GM12878 (cell line): ENCODE measurements around the gene TSPO. TPM values are rescaled to one million over a fixed set of nuclear protein-coding genes. Genes with fewer than 3 reads are reported as not detected.

ENCODE experiments used
- ATAC-seq: fragments of 200-7000 bp; cut with Tn5 transposase; 3 replicates; pipeline ENCODE4 v1.9.1; 2020; ENCODE audit warnings: mild to moderate bottlenecking, moderate library complexity
- BruUV-seq: library from RNA; stranded (reverse); fragments of 400-500 nt; replicated peaks from 2 replicates; lab custom pipeline; 2021; lab: Mats Ljungman, UMichigan
- CTCF ChIA-PET: fragments of 300-600 bp; sonication (Branson Sonifier 250); formaldehyde crosslinking; extraction: SDS; loops from one replicate; lab custom pipeline; 2021; ENCODE audit warnings: inconsistent platforms; lab: Yijun Ruan, JAX
- POLR2A ChIA-PET: fragments of 350-600 bp; formaldehyde crosslinking; extraction: SDS; loops from one replicate; lab custom pipeline; 2021; ENCODE audit warnings: inconsistent platforms; lab: Charles Lee
- RAD21 ChIA-PET: fragments of 300-600 bp; sonication (Branson Sonifier 250); formaldehyde crosslinking; loops from one replicate; lab custom pipeline; 2023; ENCODE audit warnings: antibody characterized with exemption; ENCODE audit not compliant: unreplicated experiment; lab: Charles Lee
- SMC1A ChIA-PET: fragments of 300-600 bp; sonication (Branson Sonifier 250); formaldehyde crosslinking; loops from one replicate; lab custom pipeline; 2023; ENCODE audit not compliant: unreplicated experiment, uncharacterized antibody; lab: Charles Lee
- DNase-seq: peaks from one replicate; pipeline ENCODE4 v3.0.0-alpha.2; 2011; ENCODE audit warnings: low read depth, low spot score
- FAIRE-seq: peaks from 3 replicates; lab custom pipeline; 2011; peaks lifted over from hg19 to GRCh38; lab: Jason Lieb, UNC
- H2AFZ ChIP-seq: 2 replicates; pipeline ENCODE4 v1.6.0; 2011; ENCODE audit warnings: low read depth, low read length, control low read depth; ENCODE audit not compliant: control insufficient read depth
- H3K27ac ChIP-seq: 2 replicates; pipeline ENCODE4 v1.5.1; 2011; ENCODE audit warnings: control low read depth; ENCODE audit not compliant: control insufficient read depth, insufficient read depth
- H3K27me3 ChIP-seq, 2 experiments: replicated peaks in 1 of 2; 2 replicates each; pipeline versions ENCODE4 v1.6.0 to v1.6.1; 2011; ENCODE audit warnings: low read length in 1 of 2; ENCODE audit not compliant: control insufficient read depth in 2 of 2, insufficient read depth in 2 of 2
- H3K36me3 ChIP-seq, 2 experiments: 2 replicates each; pipeline ENCODE4 v1.5.1; 2011; ENCODE audit warnings: low read length in 1 of 2; ENCODE audit not compliant: control insufficient read depth in 2 of 2, insufficient read depth in 2 of 2
- H3K4me1 ChIP-seq: 2 replicates; pipeline ENCODE4 v1.6.1; 2011; ENCODE audit warnings: mild to moderate bottlenecking, low read length, moderate library complexity, mixed read lengths; ENCODE audit not compliant: control insufficient read depth, insufficient read depth
- H3K4me2 ChIP-seq: 2 replicates; pipeline ENCODE4 v1.6.0; 2011; ENCODE audit warnings: control low read depth; ENCODE audit not compliant: control insufficient read depth, insufficient read depth
- H3K4me3 ChIP-seq: fragments of 200-600 bp; sonication (generic); 2 replicates; pipeline ENCODE4 v1.5.1; 2016
- H3K79me2 ChIP-seq: 2 replicates; pipeline ENCODE4 v1.6.0; 2011; ENCODE audit warnings: low read length; ENCODE audit not compliant: control insufficient read depth, insufficient read depth
- H3K9ac ChIP-seq: 2 replicates; pipeline ENCODE4 v1.8.0; 2011; ENCODE audit warnings: low read length, control low read depth, mixed read lengths; ENCODE audit not compliant: control insufficient read depth, insufficient read depth
- H3K9me3 ChIP-seq: replicated peaks from 3 replicates; pipeline ENCODE4 v1.5.1; 2011; ENCODE audit warnings: mild to moderate bottlenecking, low read length; ENCODE audit not compliant: control insufficient read depth, insufficient read depth
- H4K20me1 ChIP-seq: 2 replicates; pipeline ENCODE4 v1.6.0; 2011; ENCODE audit not compliant: control insufficient read depth, insufficient read depth
- BHLHE40 ChIP-seq, 2 experiments: fragments of 450-650 bp in 1 of 2; IDR thresholded peaks; 2 replicates each; pipeline ENCODE4 v1.6.1; 2011 to 2017; ENCODE audit warnings: low read depth in 2 of 2, borderline replicate concordance in 1 of 2, improper control_type of control experiment in 1 of 2, low read length in 1 of 2, mild to moderate bottlenecking in 1 of 2
- BMI1 ChIP-seq: fragments of 450-650 bp; IDR thresholded peaks from 2 replicates; pipeline ENCODE4 v1.6.1; 2016; ENCODE audit warnings: mild to moderate bottlenecking, moderate library complexity, borderline replicate concordance
- EP300 ChIP-seq, 2 experiments: fragments of 150-350 bp in 1 of 2; IDR thresholded peaks; 2 replicates each; pipeline ENCODE4 v1.6.1; 2011 to 2012; ENCODE audit warnings: low read depth in 2 of 2, low read length in 2 of 2, borderline replicate concordance in 1 of 2, improper control_type of control experiment in 1 of 2, inconsistent platforms in 1 of 2; ENCODE audit not compliant: control insufficient read depth in 1 of 2
- MEF2A ChIP-seq: IDR thresholded peaks from 2 replicates; pipeline ENCODE4 v1.6.1; 2011; ENCODE audit warnings: low read depth, mild to moderate bottlenecking, low read length, moderate library complexity; ENCODE audit not compliant: insufficient read depth
- MTA3 ChIP-seq: IDR thresholded peaks from 2 replicates; pipeline ENCODE4 v1.6.1; 2012; ENCODE audit warnings: low read length, inconsistent platforms, borderline replicate concordance
- NFYB ChIP-seq: IDR thresholded peaks from 2 replicates; pipeline ENCODE4 v1.6.1; 2011; ENCODE audit warnings: low read depth, mild to moderate bottlenecking, low read length, improper control_type of control experiment, moderate library complexity; ENCODE audit not compliant: insufficient read depth
- NR2C2 ChIP-seq: IDR thresholded peaks from 2 replicates; pipeline ENCODE4 v1.6.1; 2011; ENCODE audit warnings: borderline replicate concordance, low read depth; ENCODE audit not compliant: control insufficient read depth, insufficient read length
- NR2F1 ChIP-seq: fragments of 450-650 bp; conservative IDR thresholded peaks from 2 replicates; pipeline ENCODE4 v1.6.1; 2017; ENCODE audit warnings: mild to moderate bottlenecking
- TAF1 ChIP-seq: IDR thresholded peaks from 2 replicates; pipeline ENCODE4 v1.6.1; 2011; ENCODE audit warnings: mild to moderate bottlenecking, low read depth, low read length, borderline replicate concordance
- WGBS: methylation state at CpG from one replicate; pipeline ENCODE4 v1.1.6; 2016; ENCODE audit warnings: low lambda C conversion rate; ENCODE audit not compliant: insufficient replicate concordance, insufficient coverage; ENCODE audit errors: missing lambda C conversion rate; 5-methylcytosine and 5-hydroxymethylcytosine counted together
- in situ Hi-C: fragments of 300-500 bp; cut with MboI; formaldehyde crosslinking; loops from 9 replicates; pipeline ENCODE4 v1.14.3; 2018; ENCODE audit warnings: mixed read lengths
- intact Hi-C: fragments of 100-400 bp; cut with micrococcal nuclease; formaldehyde crosslinking; loops from one replicate; pipeline ENCODE4 v1.14.2; 2022; ENCODE audit not compliant: unreplicated experiment
- polyA plus RNA-seq, 11 experiments: library from polyadenylated mRNA; depleted of rRNA in 4 of 11; unstranded in 6 of 11; stranded (reverse) in 5 of 11; fragments of >200 nt; fragmentation: Nextera tagmentation in 4 of 11; fragmentation: Illumina TruSeq in 1 of 11; extraction: Ambion mirVana in 4 of 11; extraction: Trizol in 1 of 11; gene quantifications; 1 replicate in 1 of 11; 2 replicates in 10 of 11; pipeline versions ENCODE4 v1.2.1 to v1.2.3, GENCODE V29; 2011 to 2016; ENCODE audit warnings: inconsistent platforms in 2 of 11, missing spikeins in 2 of 11, low read depth in 1 of 11
- total RNA-seq, 4 experiments: library from RNA; depleted of rRNA in 3 of 4; stranded (reverse); fragments of >200 nt in 3 of 4; fragmentation: Illumina TruSeq in 1 of 4; extraction: Trizol in 1 of 4; gene quantifications; 2 replicates each; pipeline versions ENCODE4 v1.2.1 to v1.2.3, GENCODE V29; 2013 to 2021
- TF ChIP-seq, protein P1 (sequence below): fragments of 150-350 bp; IDR thresholded peaks from 2 replicates; pipeline ENCODE4 v1.6.1; 2014; ENCODE audit warnings: mild to moderate bottlenecking, low read depth, low read length
- TF ChIP-seq, protein P2 (sequence below): fragments of 450-650 bp; IDR thresholded peaks from 2 replicates; pipeline ENCODE4 v1.6.1; 2018; ENCODE audit warnings: borderline replicate concordance, mild to moderate bottlenecking; ENCODE audit not compliant: partially characterized antibody
- TF ChIP-seq, protein P3 (sequence below): fragments of 450-650 bp; IDR thresholded peaks from 2 replicates; pipeline ENCODE4 v1.6.1; 2017; ENCODE audit warnings: borderline replicate concordance

The TSPO gene
- total and polyA plus RNA-seq, 10 of the 15 experiments (the other 5 are each of a cell fraction or from before 2014, with no cell fraction given): 1.4 to 50.5 (median 18.8) TPM

DNA sequence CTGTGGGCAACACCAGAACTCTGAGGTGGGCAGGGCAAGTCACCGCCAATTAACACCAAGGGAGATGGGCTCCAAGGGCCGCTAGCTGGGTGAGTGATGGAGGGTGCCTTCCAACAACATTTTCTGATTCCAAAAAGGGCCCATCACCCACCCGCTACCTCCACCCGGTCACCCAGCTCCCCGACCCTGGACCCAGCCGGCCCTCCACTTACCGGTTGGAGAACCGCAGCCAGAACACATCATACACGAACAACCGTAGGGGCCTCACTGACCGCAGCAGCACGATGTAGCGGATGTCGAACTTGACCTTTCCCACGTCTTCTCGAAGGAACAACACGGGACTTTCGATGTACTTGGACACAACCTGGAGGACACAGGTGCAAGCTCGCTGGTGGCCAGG is 20.8 kb downstream of the TSPO start:
- POLR2A ChIA-PET: interaction anchor here (0.7 kb wide), 1 partner anchor 377 kb away, joined by 3 read pairs; no protein-coding TSS in a partner anchor
- Histone ChIP-seq H3K4me2 (no peak overlapping the region), H3K9me3 (no peaks in the 10 kb centered on the region), H4K20me1 (no peaks in the 10 kb centered on the region), H2AFZ (no peak overlapping the region), H3K79me2 (no peaks in the 10 kb centered on the region), H3K9ac (no peak overlapping the region), H3K4me1 (no peaks in the 10 kb centered on the region), H3K27me3 (no peaks in the 10 kb centered on the region), H3K36me3 (peaks cover 2 to 12% of the 10 kb centered on the region in 2 experiments; a peak in 3 of 4 replicates), H3K27ac (no peak overlapping the region), H3K4me3 (no peak overlapping the region)
- BruUV-seq: no TSS peak
- intact Hi-C loops (no loop called here), in situ Hi-C loops (no loop called here)
- CTCF ChIA-PET: no interaction called here
- DNase-seq: no peak
- no peak for ATAC-seq
- RAD21 ChIA-PET: no interaction called here
- SMC1A ChIA-PET: no interaction called here
- TF ChIP-seq NR2F1 (no peak), EP300 (IDR thresholded peaks at IDR 0.05; ENCODE audit: borderline replicate concordance in 1 of 2, control insufficient read depth in 1 of 2, low read depth in 2 of 2, low read length in 2 of 2) (no peak), MTA3 (no peak), NFYB (no peak), MEF2A (no peak), TAF1 (no peak), BHLHE40 (IDR thresholded peaks at IDR 0.05; ENCODE audit: borderline replicate concordance in 1 of 2, low read depth in 2 of 2, low read length in 1 of 2) (no peak), BMI1 (no peak), NR2C2 (no peak)
- TF ChIP-seq, protein P1, sequence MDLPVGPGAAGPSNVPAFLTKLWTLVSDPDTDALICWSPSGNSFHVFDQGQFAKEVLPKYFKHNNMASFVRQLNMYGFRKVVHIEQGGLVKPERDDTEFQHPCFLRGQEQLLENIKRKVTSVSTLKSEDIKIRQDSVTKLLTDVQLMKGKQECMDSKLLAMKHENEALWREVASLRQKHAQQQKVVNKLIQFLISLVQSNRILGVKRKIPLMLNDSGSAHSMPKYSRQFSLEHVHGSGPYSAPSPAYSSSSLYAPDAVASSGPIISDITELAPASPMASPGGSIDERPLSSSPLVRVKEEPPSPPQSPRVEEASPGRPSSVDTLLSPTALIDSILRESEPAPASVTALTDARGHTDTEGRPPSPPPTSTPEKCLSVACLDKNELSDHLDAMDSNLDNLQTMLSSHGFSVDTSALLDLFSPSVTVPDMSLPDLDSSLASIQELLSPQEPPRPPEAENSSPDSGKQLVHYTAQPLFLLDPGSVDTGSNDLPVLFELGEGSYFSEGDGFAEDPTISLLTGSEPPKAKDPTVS: no peak
- TF ChIP-seq, protein P2, sequence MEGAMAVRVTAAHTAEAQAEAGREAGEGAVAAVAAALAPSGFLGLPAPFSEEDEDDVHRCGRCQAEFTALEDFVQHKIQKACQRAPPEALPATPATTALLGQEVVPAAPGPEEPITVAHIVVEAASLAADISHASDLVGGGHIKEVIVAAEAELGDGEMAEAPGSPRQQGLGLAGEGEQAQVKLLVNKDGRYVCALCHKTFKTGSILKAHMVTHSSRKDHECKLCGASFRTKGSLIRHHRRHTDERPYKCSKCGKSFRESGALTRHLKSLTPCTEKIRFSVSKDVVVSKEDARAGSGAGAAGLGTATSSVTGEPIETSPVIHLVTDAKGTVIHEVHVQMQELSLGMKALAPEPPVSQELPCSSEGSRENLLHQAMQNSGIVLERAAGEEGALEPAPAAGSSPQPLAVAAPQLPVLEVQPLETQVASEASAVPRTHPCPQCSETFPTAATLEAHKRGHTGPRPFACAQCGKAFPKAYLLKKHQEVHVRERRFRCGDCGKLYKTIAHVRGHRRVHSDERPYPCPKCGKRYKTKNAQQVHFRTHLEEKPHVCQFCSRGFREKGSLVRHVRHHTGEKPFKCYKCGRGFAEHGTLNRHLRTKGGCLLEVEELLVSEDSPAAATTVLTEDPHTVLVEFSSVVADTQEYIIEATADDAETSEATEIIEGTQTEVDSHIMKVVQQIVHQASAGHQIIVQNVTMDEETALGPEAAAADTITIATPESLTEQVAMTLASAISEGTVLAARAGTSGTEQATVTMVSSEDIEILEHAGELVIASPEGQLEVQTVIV: no peak
- TF ChIP-seq, protein P3, sequence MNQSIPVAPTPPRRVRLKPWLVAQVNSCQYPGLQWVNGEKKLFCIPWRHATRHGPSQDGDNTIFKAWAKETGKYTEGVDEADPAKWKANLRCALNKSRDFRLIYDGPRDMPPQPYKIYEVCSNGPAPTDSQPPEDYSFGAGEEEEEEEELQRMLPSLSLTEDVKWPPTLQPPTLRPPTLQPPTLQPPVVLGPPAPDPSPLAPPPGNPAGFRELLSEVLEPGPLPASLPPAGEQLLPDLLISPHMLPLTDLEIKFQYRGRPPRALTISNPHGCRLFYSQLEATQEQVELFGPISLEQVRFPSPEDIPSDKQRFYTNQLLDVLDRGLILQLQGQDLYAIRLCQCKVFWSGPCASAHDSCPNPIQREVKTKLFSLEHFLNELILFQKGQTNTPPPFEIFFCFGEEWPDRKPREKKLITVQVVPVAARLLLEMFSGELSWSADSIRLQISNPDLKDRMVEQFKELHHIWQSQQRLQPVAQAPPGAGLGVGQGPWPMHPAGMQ: no peak
- 97% methylated on average over 19 of the region's 19 CpGs for WGBS
- no peak for FAIRE-seq
